Neuronal stem cell (in vitro differentiated cells): ENCODE measurements around the gene PKNOX1.

Source experiments
- DNase-seq: peaks from one replicate; pipeline ENCODE4 v3.0.0-alpha.2; 2013; ENCODE audit warnings: low spot score
- H2AFZ ChIP-seq: one replicate; pipeline ENCODE4 v1.6.1; 2013; ENCODE audit warnings: mild to moderate bottlenecking, low read length, inconsistent platforms
- H2AK5ac ChIP-seq: 2 replicates; pipeline ENCODE4 v1.6.1; 2013; ENCODE audit warnings: low read depth, mild to moderate bottlenecking, inconsistent platforms, low read length, moderate library complexity, mixed read lengths
- H2BK120ac ChIP-seq: 2 replicates; pipeline ENCODE4 v1.6.1; 2013; ENCODE audit warnings: low read depth, mild to moderate bottlenecking, inconsistent platforms, low read length, moderate library complexity, mixed read lengths
- H2BK12ac ChIP-seq: one replicate; pipeline ENCODE4 v1.6.1; 2013; ENCODE audit warnings: low read length, inconsistent platforms
- H2BK15ac ChIP-seq: 2 replicates; pipeline ENCODE4 v1.6.1; 2013; ENCODE audit warnings: mild to moderate bottlenecking, low read length, inconsistent platforms, mixed read lengths
- H2BK5ac ChIP-seq: one replicate; pipeline ENCODE4 v1.6.1; 2013; ENCODE audit warnings: inconsistent platforms, mild to moderate bottlenecking, low read length, moderate library complexity
- H3K14ac ChIP-seq: one replicate; pipeline ENCODE4 v1.6.1; 2013; ENCODE audit warnings: low read length, inconsistent platforms
- H3K18ac ChIP-seq: 2 replicates; pipeline ENCODE4 v1.6.1; 2013; ENCODE audit warnings: low read length, inconsistent platforms
- H3K23ac ChIP-seq: 2 replicates; pipeline ENCODE4 v1.6.1; 2013; ENCODE audit warnings: low read depth, mild to moderate bottlenecking, mixed read lengths, low read length, inconsistent platforms; ENCODE audit not compliant: poor library complexity
- H3K27ac ChIP-seq: replicated peaks from 3 replicates; pipeline ENCODE4 v1.5.1; 2013; ENCODE audit warnings: low read length, inconsistent platforms
- H3K27me3 ChIP-seq, 3 experiments: 2 replicates each; pipeline ENCODE4 v1.6.1; 2013; ENCODE audit warnings: low read length in 3 of 3, mild to moderate bottlenecking in 2 of 3, inconsistent platforms in 1 of 3, low read depth in 1 of 3, mixed read lengths in 1 of 3, moderate library complexity in 1 of 3; ENCODE audit not compliant: control insufficient read depth in 3 of 3, insufficient read depth in 3 of 3
- H3K36me3 ChIP-seq, 2 donors: replicated peaks in 1 of 2; 2 replicates each; pipeline ENCODE4 v1.6.1; 2013; ENCODE audit warnings: low read length in 2 of 2; ENCODE audit not compliant: control insufficient read depth in 2 of 2, insufficient read depth in 2 of 2
- H3K4ac ChIP-seq: 2 replicates; pipeline ENCODE4 v1.6.1; 2013; ENCODE audit warnings: inconsistent platforms, mild to moderate bottlenecking, low read length, moderate library complexity
- H3K4me1 ChIP-seq, 2 donors: 1 replicate in 1 of 2; 2 replicates in 1 of 2; pipeline ENCODE4 v1.6.1; 2013; ENCODE audit warnings: low read length in 2 of 2, low read depth in 1 of 2; ENCODE audit not compliant: control insufficient read depth in 2 of 2, insufficient read depth in 1 of 2
- H3K4me2 ChIP-seq: one replicate; pipeline ENCODE4 v1.6.1; 2013; ENCODE audit warnings: mild to moderate bottlenecking, low read length, inconsistent platforms; ENCODE audit not compliant: insufficient read depth, poor library complexity, severe bottlenecking
- H3K4me3 ChIP-seq, 2 donors: 2 replicates each; pipeline ENCODE4 v1.5.1; 2013; ENCODE audit warnings: low read length in 2 of 2, mild to moderate bottlenecking in 2 of 2, inconsistent platforms in 1 of 2, moderate library complexity in 1 of 2
- H3K79me1 ChIP-seq: one replicate; pipeline ENCODE4 v1.6.1; 2013; ENCODE audit warnings: low read depth, mild to moderate bottlenecking, inconsistent platforms, low read length, moderate library complexity
- H3K9ac ChIP-seq: one replicate; pipeline ENCODE4 v1.6.1; 2013; ENCODE audit warnings: mild to moderate bottlenecking, low read depth, low read length, inconsistent platforms; ENCODE audit not compliant: poor library complexity
- H3K9me3 ChIP-seq, 2 donors: replicated peaks in 1 of 2; 2 replicates each; pipeline versions ENCODE3 to v1.6.1; 2013; ENCODE audit warnings: low read length in 2 of 2, mild to moderate bottlenecking in 2 of 2, inconsistent platforms in 1 of 2, low read depth in 1 of 2, mixed read lengths in 1 of 2, moderate library complexity in 1 of 2; ENCODE audit not compliant: control insufficient read depth in 2 of 2, insufficient read depth in 1 of 2
- H4K8ac ChIP-seq: one replicate; pipeline ENCODE4 v1.6.1; 2013; ENCODE audit warnings: low read depth, mild to moderate bottlenecking, inconsistent platforms, low read length, moderate library complexity
- H4K91ac ChIP-seq: one replicate; pipeline ENCODE4 v1.6.1; 2013; ENCODE audit warnings: low read length, low read depth, mild to moderate bottlenecking, inconsistent platforms; ENCODE audit not compliant: poor library complexity
- WGBS, 2 donors: extraction: QIAGEN DNeasy Blood & Tissue Kit; methylation state at CpG; one replicate each; pipeline ENCODE4 v1.1.7; 2013; ENCODE audit warnings: missing lambda C conversion rate in 2 of 2, mixed read lengths in 1 of 2; ENCODE audit not compliant: insufficient read length in 2 of 2, insufficient replicate concordance in 1 of 2; ENCODE audit errors: extremely low coverage in 2 of 2; 5-methylcytosine and 5-hydroxymethylcytosine counted together

PKNOX1 gene

GRCh38 chr21:42983103-42983502 is 8.7 kb downstream of the PKNOX1 start:
- H2BK12ac ChIP-seq, result no peak overlapping the region
- no peak overlapping the region for H3K27ac ChIP-seq
- H4K91ac ChIP-seq, result no peak overlapping the region
- H3K27me3 ChIP-seq, result no peaks in the 10 kb centered on the region
- no peak overlapping the region for H3K4me2 ChIP-seq
- H3K4me3 ChIP-seq, result no peak overlapping the region
- H3K9me3 ChIP-seq, result peaks cover 1 to 7% of the 10 kb centered on the region in 2 donors
- no peak for DNase-seq
- H3K9ac ChIP-seq, result no peak overlapping the region
- H3K36me3 ChIP-seq, result peaks cover 2 to 18% of the 10 kb centered on the region in 2 donors
- H3K4me1 ChIP-seq, result peaks cover 0 to 4% of the 10 kb centered on the region in 2 donors
- no peak overlapping the region for H2BK15ac ChIP-seq
- no peak overlapping the region for H2BK120ac ChIP-seq
- H3K14ac ChIP-seq, result no peak overlapping the region
- no CpG with 5 or more reads among the region's 2 CpGs for WGBS, 2 donors
- no peak overlapping the region for H2AK5ac ChIP-seq
- peaks cover 9% of the 10 kb centered on the region for H3K79me1 ChIP-seq
- no peak overlapping the region for H2AFZ ChIP-seq
- H3K4ac ChIP-seq, result no peak overlapping the region
- H3K23ac ChIP-seq, result no peak overlapping the region
- no peak overlapping the region for H2BK5ac ChIP-seq
- no peak overlapping the region for H4K8ac ChIP-seq
- no peak overlapping the region for H3K18ac ChIP-seq

GRCh38 chr21:42983869-42984268 is 9.5 kb downstream of the PKNOX1 start:
- no peak overlapping the region for H2BK15ac ChIP-seq
- H4K91ac ChIP-seq, result no peak overlapping the region
- no peak overlapping the region for H3K4me3 ChIP-seq
- H3K36me3 ChIP-seq, result peaks cover 2 to 14% of the 10 kb centered on the region in 2 donors
- H2BK5ac ChIP-seq, result no peak overlapping the region
- H2BK120ac ChIP-seq, result no peak overlapping the region
- no peak overlapping the region for H2AFZ ChIP-seq
- DNase-seq, result no peak
- H3K27me3 ChIP-seq, result no peaks in the 10 kb centered on the region
- H4K8ac ChIP-seq, result no peak overlapping the region
- H3K27ac ChIP-seq, result no peak overlapping the region
- peaks cover 1 to 4% of the 10 kb centered on the region in 2 donors for H3K9me3 ChIP-seq
- H3K23ac ChIP-seq, result no peak overlapping the region
- WGBS, 2 donors, result no CpG with 5 or more reads among the region's 5 CpGs
- H3K4me2 ChIP-seq, result no peak overlapping the region
- H3K79me1 ChIP-seq, result peaks cover 9% of the 10 kb centered on the region
- peaks cover 0 to 4% of the 10 kb centered on the region in 2 donors for H3K4me1 ChIP-seq
- H3K9ac ChIP-seq, result no peak overlapping the region
- no peak overlapping the region for H3K4ac ChIP-seq
- H2AK5ac ChIP-seq, result no peak overlapping the region
- H3K18ac ChIP-seq, result no peak overlapping the region
- H2BK12ac ChIP-seq, result no peak overlapping the region
- no peak overlapping the region for H3K14ac ChIP-seq

- H3K4ac ChIP-seq, result no peak overlapping the region
- no peak overlapping the region for H2AFZ ChIP-seq
- no peak overlapping the region for H3K14ac ChIP-seq
- H3K79me1 ChIP-seq, result peaks cover 6% of the 10 kb centered on the region
- no peak overlapping the region for H2BK12ac ChIP-seq
- H3K9me3 ChIP-seq, result peaks cover 0 to 1% of the 10 kb centered on the region in 2 donors
- H2BK120ac ChIP-seq, result no peak overlapping the region
- peaks cover 2 to 6% of the 10 kb centered on the region in 2 donors for H3K36me3 ChIP-seq
- H4K91ac ChIP-seq, result no peak overlapping the region
- DNase-seq, result no peak
- H3K27me3 ChIP-seq, result no peaks in the 10 kb centered on the region
- no peak overlapping the region for H3K4me3 ChIP-seq
- no peak overlapping the region for H3K9ac ChIP-seq
- no peak overlapping the region for H2AK5ac ChIP-seq
- H4K8ac ChIP-seq, result no peak overlapping the region
- H3K23ac ChIP-seq, result no peak overlapping the region
- WGBS, 2 donors, result no CpG with 5 or more reads among the region's 7 CpGs
- H2BK15ac ChIP-seq, result no peak overlapping the region
- no peak overlapping the region for H3K18ac ChIP-seq
- H3K27ac ChIP-seq, result no peak overlapping the region
- peaks cover 0 to 4% of the 10 kb centered on the region in 2 donors for H3K4me1 ChIP-seq
- no peak overlapping the region for H2BK5ac ChIP-seq
- H3K4me2 ChIP-seq, result no peak overlapping the region
Observed at GRCh38 chr21:42986125-42986783, 11.9 kb downstream of the PKNOX1 start.

GRCh38 chr21:42988236-42988965 is 14.0 kb downstream of the PKNOX1 start:
- H3K4ac ChIP-seq, result no peak overlapping the region
- H3K4me1 ChIP-seq, result peaks cover 5 to 6% of the 10 kb centered on the region in 2 donors
- H3K4me3 ChIP-seq, result no peak overlapping the region
- H3K9me3 ChIP-seq, result peaks cover 0 to 1% of the 10 kb centered on the region in 2 donors
- H2BK5ac ChIP-seq, result no peak overlapping the region
- WGBS, 2 donors, result no CpG with 5 or more reads among the region's 12 CpGs
- H3K23ac ChIP-seq, result no peak overlapping the region
- H2BK15ac ChIP-seq, result no peak overlapping the region
- no peaks in the 10 kb centered on the region for H3K27me3 ChIP-seq
- H2BK12ac ChIP-seq, result no peak overlapping the region
- no peak overlapping the region for H2BK120ac ChIP-seq
- H4K91ac ChIP-seq, result no peak overlapping the region
- peak overlapping the region; percentile 52 for H3K18ac ChIP-seq
- no peak overlapping the region for H3K14ac ChIP-seq
- no peak overlapping the region for H3K27ac ChIP-seq
- H3K9ac ChIP-seq, result no peak overlapping the region
- H2AFZ ChIP-seq, result no peak overlapping the region
- H4K8ac ChIP-seq, result no peak overlapping the region
- no peak overlapping the region for H2AK5ac ChIP-seq
- H3K4me2 ChIP-seq, result no peak overlapping the region
- H3K79me1 ChIP-seq, result no peaks in the 10 kb centered on the region
- no peak for DNase-seq
- no peaks in the 10 kb centered on the region for H3K36me3 ChIP-seq
